Upper lobe of left lung (tissue), 4 donors: Measurements from ENCODE around the gene KRT86.

Experiments used
- CTCF ChIP-seq, 6 experiments: fragments of 450-650 bp in 4 of 6; fragments of 200-600 bp in 2 of 6; sonication (generic) in 2 of 6; IDR thresholded peaks; one replicate each; pipeline ENCODE4 v1.5.1; 2016 to 2019; ENCODE audit warnings: antibody characterized with exemption in 6 of 6
- EP300 ChIP-seq, 4 donors: sonication (generic); formaldehyde crosslinking; IDR thresholded peaks; one replicate each; pipeline ENCODE4 v1.5.1; 2017; ENCODE audit warnings: antibody characterized with exemption in 4 of 4, control low read depth in 2 of 4
- POLR2A ChIP-seq, 4 donors: fragments of 450-650 bp; IDR thresholded peaks; one replicate each; pipeline ENCODE4 v1.5.1; 2016 to 2017; ENCODE audit warnings: antibody characterized with exemption in 4 of 4, mild to moderate bottlenecking in 2 of 4
- POLR2AphosphoS5 ChIP-seq, 2 donors: sonication (generic); formaldehyde crosslinking; IDR thresholded peaks; one replicate each; pipeline ENCODE4 v1.5.1; 2017; ENCODE audit warnings: antibody characterized with exemption in 2 of 2

GRCh38 chr12:52238207-52238840 lies 36.1 kb upstream of the KRT86 start:
- TF ChIP-seq CTCF (IDR thresholded peaks at IDR 0.05) (no peak), POLR2A (IDR thresholded peaks at IDR 0.05) (no peak), EP300 (IDR thresholded peaks at IDR 0.05) (no peak), POLR2AphosphoS5 (IDR thresholded peaks at IDR 0.05) (no peak)
